HL-60 (cell line): ENCODE results near the gene PPIE.

ENCODE experiments used
- GABPA ChIP-seq: IDR thresholded peaks from 2 replicates; pipeline ENCODE4 v1.6.1; 2012; ENCODE audit warnings: low read depth
- POLR2AphosphoS5 ChIP-seq: IDR thresholded peaks from 2 replicates; pipeline ENCODE4 v1.6.1; 2012; ENCODE audit warnings: low read depth
- REST ChIP-seq: IDR thresholded peaks from 2 replicates; pipeline ENCODE4 v1.6.1; 2012; ENCODE audit warnings: low read depth; ENCODE audit not compliant: insufficient replicate concordance
- TF ChIP-seq, protein P1 (sequence below): IDR thresholded peaks from one replicate; pipeline ENCODE4 v1.5.1; 2011; ENCODE audit warnings: low read length, control low read depth, inconsistent platforms; ENCODE audit not compliant: insufficient read depth

DNA sequence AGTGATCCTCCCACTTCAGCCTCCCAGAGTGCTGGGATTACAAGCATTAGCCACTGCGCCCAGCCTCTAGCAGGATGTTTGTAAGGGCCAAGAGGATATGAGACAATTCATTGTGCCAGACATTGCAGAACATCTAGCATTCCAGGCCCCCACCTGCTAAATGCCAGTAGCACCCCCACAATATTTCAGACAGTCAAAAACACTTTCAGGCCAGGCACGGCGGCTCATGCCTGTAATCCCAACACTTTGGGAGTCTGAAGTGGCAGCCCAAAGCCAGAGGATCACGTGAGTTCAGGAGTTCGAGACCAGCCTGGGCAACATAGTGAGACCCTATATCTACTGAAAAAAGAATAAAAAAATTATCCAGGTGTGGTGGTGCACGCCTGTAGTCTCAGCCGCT is 12.9 kb downstream of the PPIE start:
- TF ChIP-seq, protein P1, sequence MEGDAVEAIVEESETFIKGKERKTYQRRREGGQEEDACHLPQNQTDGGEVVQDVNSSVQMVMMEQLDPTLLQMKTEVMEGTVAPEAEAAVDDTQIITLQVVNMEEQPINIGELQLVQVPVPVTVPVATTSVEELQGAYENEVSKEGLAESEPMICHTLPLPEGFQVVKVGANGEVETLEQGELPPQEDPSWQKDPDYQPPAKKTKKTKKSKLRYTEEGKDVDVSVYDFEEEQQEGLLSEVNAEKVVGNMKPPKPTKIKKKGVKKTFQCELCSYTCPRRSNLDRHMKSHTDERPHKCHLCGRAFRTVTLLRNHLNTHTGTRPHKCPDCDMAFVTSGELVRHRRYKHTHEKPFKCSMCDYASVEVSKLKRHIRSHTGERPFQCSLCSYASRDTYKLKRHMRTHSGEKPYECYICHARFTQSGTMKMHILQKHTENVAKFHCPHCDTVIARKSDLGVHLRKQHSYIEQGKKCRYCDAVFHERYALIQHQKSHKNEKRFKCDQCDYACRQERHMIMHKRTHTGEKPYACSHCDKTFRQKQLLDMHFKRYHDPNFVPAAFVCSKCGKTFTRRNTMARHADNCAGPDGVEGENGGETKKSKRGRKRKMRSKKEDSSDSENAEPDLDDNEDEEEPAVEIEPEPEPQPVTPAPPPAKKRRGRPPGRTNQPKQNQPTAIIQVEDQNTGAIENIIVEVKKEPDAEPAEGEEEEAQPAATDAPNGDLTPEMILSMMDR = no peak
- no peak for TF ChIP-seq POLR2AphosphoS5
- no peak for TF ChIP-seq GABPA
- no peak for TF ChIP-seq REST
